SK-N-SH (cell line): ENCODE results near the gene TTC6. TPM values are rescaled to one million over a fixed set of nuclear protein-coding genes. Genes with fewer than 3 reads are reported as not detected.

Experiments
- CTCF ChIA-PET: fragments of 300-600, 350-600 bp; formaldehyde crosslinking; extraction: SDS; loops from one replicate; lab custom pipeline; 2021; lab: Yijun Ruan, JAX
- POLR2A ChIA-PET: fragments of 350-600 bp; sonication (Branson Sonifier 250); formaldehyde crosslinking; extraction: SDS; loops from one replicate; lab custom pipeline; 2020; ENCODE audit warnings: antibody characterized with exemption, inconsistent platforms; lab: Yijun Ruan, JAX
- DNase-seq: peaks from one replicate; pipeline ENCODE4 v3.0.0; 2012
- H2AFZ ChIP-seq: fragments of 200-600 bp; sonication (generic); 2 replicates; pipeline ENCODE4 v1.8.1; 2016; ENCODE audit warnings: antibody characterized with exemption, mild to moderate bottlenecking, low read depth
- H3F3A ChIP-seq: fragments of 200-600 bp; sonication (generic); replicated peaks from 2 replicates; pipeline ENCODE3; 2016; ENCODE audit warnings: antibody characterized with exemption, mild to moderate bottlenecking; ENCODE audit not compliant: insufficient read depth
- H3K27ac ChIP-seq, 2 experiments: fragments of 200-500 bp in 1 of 2; fragments of 200-600 bp in 1 of 2; sonication (Bioruptor generic) in 1 of 2; sonication (generic), shearing (Covaris generic) in 1 of 2; 2 replicates each; pipeline versions ENCODE4 v1.5.1 to v1.6.1; 2014 to 2016; ENCODE audit warnings: low read depth in 2 of 2, inconsistent platforms in 1 of 2, low read length in 1 of 2, mild to moderate bottlenecking in 1 of 2, mixed read lengths in 1 of 2
- H3K27me3 ChIP-seq: fragments of 200-600 bp; sonication (generic), shearing (Covaris generic); 2 replicates; pipeline ENCODE4 v1.6.1; 2016; ENCODE audit warnings: mixed run types; ENCODE audit not compliant: insufficient read depth
- H3K36me3 ChIP-seq, 2 experiments: fragments of 200-500 bp in 1 of 2; fragments of 200-600 bp in 1 of 2; sonication (Bioruptor generic) in 1 of 2; sonication (generic) in 1 of 2; replicated peaks in 1 of 2; 2 replicates each; pipeline versions ENCODE3 to v1.5.1; 2014 to 2016; ENCODE audit warnings: low read length in 1 of 2, mild to moderate bottlenecking in 1 of 2; ENCODE audit not compliant: insufficient read depth in 2 of 2, control insufficient read depth in 1 of 2
- H3K4me1 ChIP-seq, 2 experiments: fragments of 200-500 bp in 1 of 2; fragments of 200-600 bp in 1 of 2; sonication (Bioruptor generic) in 1 of 2; sonication (generic), shearing (Covaris generic) in 1 of 2; 2 replicates each; pipeline versions ENCODE4 v1.5.1 to v1.6.1; 2014 to 2016; ENCODE audit warnings: low read depth in 1 of 2, low read length in 1 of 2, mixed run types in 1 of 2; ENCODE audit not compliant: insufficient read depth in 2 of 2, control insufficient read depth in 1 of 2
- H3K4me2 ChIP-seq: fragments of 200-600 bp; sonication (generic), shearing (Covaris generic); 2 replicates; pipeline ENCODE4 v1.6.1; 2017; ENCODE audit warnings: mixed run types
- H3K4me3 ChIP-seq, 2 experiments: fragments of 200-500 bp in 1 of 2; fragments of 200-600 bp in 1 of 2; sonication (Bioruptor generic) in 1 of 2; sonication (generic), shearing (Covaris generic) in 1 of 2; 2 replicates each; pipeline versions ENCODE4 v1.5.1 to v1.8.1; 2014 to 2016; ENCODE audit warnings: low read depth in 2 of 2, inconsistent platforms in 1 of 2, low read length in 1 of 2, mild to moderate bottlenecking in 1 of 2, mixed read lengths in 1 of 2, moderate library complexity in 1 of 2
- H3K79me2 ChIP-seq: fragments of 200-600 bp; sonication (generic); 2 replicates; pipeline ENCODE4 v1.8.1; 2017; ENCODE audit warnings: mild to moderate bottlenecking; ENCODE audit not compliant: insufficient read depth
- H3K9ac ChIP-seq: fragments of 200-600 bp; sonication (generic); 2 replicates; pipeline ENCODE4 v1.6.1; 2017; ENCODE audit warnings: mixed run types
- H3K9me2 ChIP-seq: fragments of 200-600 bp; sonication (generic); 2 replicates; pipeline ENCODE4 v1.6.1; 2017; ENCODE audit warnings: mixed run types
- H3K9me3 ChIP-seq: fragments of 200-600 bp; sonication (generic); 2 replicates; pipeline ENCODE4 v1.6.1; 2017; ENCODE audit warnings: mixed run types, mild to moderate bottlenecking, moderate library complexity
- H4K20me1 ChIP-seq: fragments of 200-600 bp; sonication (generic); 2 replicates; pipeline ENCODE4 v1.6.1; 2017; ENCODE audit warnings: mild to moderate bottlenecking, mixed run types; ENCODE audit not compliant: insufficient read depth
- CHD2 ChIP-seq: fragments of 150-350 bp; IDR thresholded peaks from 2 replicates; pipeline ENCODE4 v1.6.1; 2018; ENCODE audit warnings: low read length; ENCODE audit not compliant: partially characterized antibody
- ELF1 ChIP-seq: IDR thresholded peaks from 2 replicates; pipeline ENCODE4 v1.4.0; 2012
- FOSL2 ChIP-seq: IDR thresholded peaks from 2 replicates; pipeline ENCODE4 v1.4.0; 2012; ENCODE audit warnings: low read depth, mild to moderate bottlenecking, moderate library complexity, borderline replicate concordance
- FOXM1 ChIP-seq: IDR thresholded peaks from 2 replicates; pipeline ENCODE4 v1.4.0; 2012; ENCODE audit warnings: low read depth, mild to moderate bottlenecking
- MEF2A ChIP-seq: IDR thresholded peaks from 2 replicates; pipeline ENCODE4 v1.4.0; 2012; ENCODE audit warnings: low read depth, borderline replicate concordance
- RAD21 ChIP-seq: IDR thresholded peaks from 2 replicates; pipeline ENCODE4 v1.6.1; 2012; ENCODE audit warnings: mild to moderate bottlenecking, low read length
- RCOR1 ChIP-seq: fragments of 150-350 bp; IDR thresholded peaks from 2 replicates; pipeline ENCODE4 v1.6.1; 2017; ENCODE audit warnings: antibody characterized with exemption, low read length
- RXRA ChIP-seq: IDR thresholded peaks from 2 replicates; pipeline ENCODE4 v1.4.0; 2012; ENCODE audit warnings: low read depth, mild to moderate bottlenecking, borderline replicate concordance
- TAF1 ChIP-seq: IDR thresholded peaks from 2 replicates; pipeline ENCODE4 v1.6.1; 2012; ENCODE audit warnings: low read depth, mild to moderate bottlenecking, low read length, moderate library complexity, borderline replicate concordance
- TCF12 ChIP-seq: IDR thresholded peaks from 2 replicates; pipeline ENCODE4 v1.4.0; 2012
- YY1 ChIP-seq: IDR thresholded peaks from 2 replicates; pipeline ENCODE4 v1.4.0; 2012; ENCODE audit warnings: low read depth, mild to moderate bottlenecking
- WGBS: methylation state at CpG from one replicate; pipeline ENCODE4 v1.1.6; 2017; ENCODE audit warnings: low lambda C conversion rate; 5-methylcytosine and 5-hydroxymethylcytosine counted together
- polyA plus RNA-seq, 3 experiments: library from polyadenylated mRNA; depleted of rRNA; stranded (reverse); fragments of >200 nt; gene quantifications; 2 replicates each; pipeline ENCODE4 v1.2.3, GENCODE V29; 2012
- TF ChIP-seq, protein P1 (sequence below): fragments of 150-350 bp; IDR thresholded peaks from 2 replicates; pipeline ENCODE4 v1.6.1; 2017; ENCODE audit warnings: antibody characterized with exemption, low read length, low read depth, borderline replicate concordance
- TF ChIP-seq, protein P2 (sequence below): IDR thresholded peaks from 2 replicates; pipeline ENCODE4 v1.4.0; 2012; ENCODE audit warnings: low read depth, borderline replicate concordance
- TF ChIP-seq, protein P3 (sequence below): fragments of 150-350 bp; IDR thresholded peaks from 2 replicates; pipeline ENCODE4 v1.6.1; 2016; ENCODE audit warnings: mild to moderate bottlenecking, low read depth, low read length
- TF ChIP-seq, protein P4 (sequence below): fragments of 200-600 bp; sonication (generic); IDR thresholded peaks from 2 replicates; pipeline ENCODE4 v1.6.1; 2017; ENCODE audit warnings: antibody characterized with exemption, mild to moderate bottlenecking, moderate library complexity
- TF ChIP-seq, protein P5 (sequence below): IDR thresholded peaks from 2 replicates; pipeline ENCODE4; 2012

TTC6 gene
- polyA plus RNA-seq, 1 of the 3 experiments (the other 2 are of a cell fraction), result not detected

DNA sequence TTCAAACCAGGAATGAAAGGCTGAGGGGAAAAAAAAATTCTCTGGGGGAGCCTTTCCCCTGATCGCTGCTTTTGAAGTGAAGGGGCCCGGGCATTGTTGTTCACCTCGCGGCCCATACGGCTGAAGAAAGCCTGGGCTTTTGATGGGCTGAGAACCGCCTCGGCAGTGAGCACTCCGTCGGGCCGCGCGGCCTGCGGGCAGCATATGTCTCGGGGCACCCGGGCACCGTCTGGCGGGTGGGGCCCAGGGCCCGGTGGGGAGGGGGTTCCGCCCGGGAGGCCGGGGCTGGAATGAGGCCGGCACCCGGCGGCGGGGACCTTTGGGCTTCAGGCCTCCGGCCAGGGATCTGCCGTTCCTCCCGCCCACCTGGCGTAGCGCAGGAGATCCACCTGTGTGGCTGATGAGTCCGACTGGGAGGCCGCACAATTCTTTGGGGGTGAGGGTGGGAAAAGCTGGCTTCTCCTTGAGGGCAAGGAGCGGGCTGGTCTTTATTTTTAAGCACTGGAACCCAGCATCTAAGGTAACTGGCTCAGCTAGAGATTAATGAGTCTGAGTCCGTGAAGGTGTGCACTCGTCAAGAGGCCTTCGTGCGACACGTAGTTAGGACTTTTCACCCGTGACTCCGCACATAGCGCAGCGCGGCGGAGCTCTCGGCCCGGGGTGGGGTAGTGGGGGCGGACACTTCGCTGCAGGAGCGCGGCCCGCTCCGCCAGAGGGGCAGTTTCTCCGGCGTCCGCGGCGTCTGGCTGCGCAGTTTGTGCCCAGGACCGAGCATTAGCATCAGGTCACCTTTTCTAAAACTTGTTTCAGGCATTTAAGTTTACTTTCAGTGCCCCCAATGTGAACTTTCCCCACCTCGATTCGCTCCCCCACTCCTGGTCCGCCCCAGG is 11.0 kb upstream of the TTC6 start:
- CTCF ChIA-PET, result no interaction called here
- WGBS, result 10% methylated on average over 2 of the region's 62 CpGs
- peaks cover 12% of the 10 kb centered on the region; the same call in 1 of the 2 replicates for H3K27me3 ChIP-seq

DNA sequence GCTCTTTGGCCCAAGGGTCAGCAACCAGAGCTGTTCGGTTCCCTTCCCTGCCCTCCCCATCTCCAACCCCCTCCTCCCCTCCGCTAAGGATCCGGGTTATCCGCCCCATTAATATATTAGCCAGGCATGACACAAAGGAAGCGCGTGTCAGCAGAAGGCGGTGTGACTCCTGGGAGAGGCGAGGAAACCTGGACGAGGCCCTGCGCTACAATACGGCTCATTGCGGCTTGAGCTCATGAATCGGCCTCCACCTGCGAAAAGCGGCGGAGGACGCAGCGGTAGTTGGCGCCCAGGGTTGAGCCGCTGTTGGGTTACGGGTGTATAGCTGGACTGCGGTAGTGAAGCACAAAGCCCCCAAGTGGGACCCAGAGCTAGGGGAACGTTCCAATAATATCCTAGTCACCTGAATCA is 10.3 kb upstream of the TTC6 start:
- no peaks in the 10 kb centered on the region for H3K36me3 ChIP-seq
- POLR2A ChIA-PET, result no interaction called here
- 46% methylated on average over 10 of the region's 23 CpGs for WGBS
- TF ChIP-seq, protein P1, sequence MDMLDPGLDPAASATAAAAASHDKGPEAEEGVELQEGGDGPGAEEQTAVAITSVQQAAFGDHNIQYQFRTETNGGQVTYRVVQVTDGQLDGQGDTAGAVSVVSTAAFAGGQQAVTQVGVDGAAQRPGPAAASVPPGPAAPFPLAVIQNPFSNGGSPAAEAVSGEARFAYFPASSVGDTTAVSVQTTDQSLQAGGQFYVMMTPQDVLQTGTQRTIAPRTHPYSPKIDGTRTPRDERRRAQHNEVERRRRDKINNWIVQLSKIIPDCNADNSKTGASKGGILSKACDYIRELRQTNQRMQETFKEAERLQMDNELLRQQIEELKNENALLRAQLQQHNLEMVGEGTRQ, result no peak
- no peak for TF ChIP-seq CHD2
- TF ChIP-seq, protein P2, sequence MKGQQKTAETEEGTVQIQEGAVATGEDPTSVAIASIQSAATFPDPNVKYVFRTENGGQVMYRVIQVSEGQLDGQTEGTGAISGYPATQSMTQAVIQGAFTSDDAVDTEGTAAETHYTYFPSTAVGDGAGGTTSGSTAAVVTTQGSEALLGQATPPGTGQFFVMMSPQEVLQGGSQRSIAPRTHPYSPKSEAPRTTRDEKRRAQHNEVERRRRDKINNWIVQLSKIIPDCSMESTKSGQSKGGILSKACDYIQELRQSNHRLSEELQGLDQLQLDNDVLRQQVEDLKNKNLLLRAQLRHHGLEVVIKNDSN, result no peak
- no peak for TF ChIP-seq TCF12
- no peak for TF ChIP-seq YY1
- no peak for TF ChIP-seq FOXM1
- TF ChIP-seq FOSL2, result no peak
- no peak for TF ChIP-seq TAF1
- TF ChIP-seq RCOR1, result no peak
- no peak for TF ChIP-seq RAD21
- TF ChIP-seq, protein P3, sequence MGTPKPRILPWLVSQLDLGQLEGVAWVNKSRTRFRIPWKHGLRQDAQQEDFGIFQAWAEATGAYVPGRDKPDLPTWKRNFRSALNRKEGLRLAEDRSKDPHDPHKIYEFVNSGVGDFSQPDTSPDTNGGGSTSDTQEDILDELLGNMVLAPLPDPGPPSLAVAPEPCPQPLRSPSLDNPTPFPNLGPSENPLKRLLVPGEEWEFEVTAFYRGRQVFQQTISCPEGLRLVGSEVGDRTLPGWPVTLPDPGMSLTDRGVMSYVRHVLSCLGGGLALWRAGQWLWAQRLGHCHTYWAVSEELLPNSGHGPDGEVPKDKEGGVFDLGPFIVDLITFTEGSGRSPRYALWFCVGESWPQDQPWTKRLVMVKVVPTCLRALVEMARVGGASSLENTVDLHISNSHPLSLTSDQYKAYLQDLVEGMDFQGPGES, result no peak
- no peak for TF ChIP-seq MEF2A

More for the DNA sequence above, 11.0 kb upstream of the TTC6 start:
- Histone ChIP-seq H3F3A (no peaks in the 10 kb centered on the region), H3K79me2 (no peaks in the 10 kb centered on the region), H3K9me3 (no peaks in the 10 kb centered on the region), H3K4me1 (no peaks in the 10 kb centered on the region), H4K20me1 (no peaks in the 10 kb centered on the region), H2AFZ (no peak overlapping the region), H3K27ac (no peak overlapping the region), H3K9ac (no peak overlapping the region), H3K4me3 (no peak overlapping the region), H3K4me2 (no peak overlapping the region), H3K9me2 (no peaks in the 10 kb centered on the region), H3K36me3 (no peaks in the 10 kb centered on the region)
- TF ChIP-seq, protein P4, sequence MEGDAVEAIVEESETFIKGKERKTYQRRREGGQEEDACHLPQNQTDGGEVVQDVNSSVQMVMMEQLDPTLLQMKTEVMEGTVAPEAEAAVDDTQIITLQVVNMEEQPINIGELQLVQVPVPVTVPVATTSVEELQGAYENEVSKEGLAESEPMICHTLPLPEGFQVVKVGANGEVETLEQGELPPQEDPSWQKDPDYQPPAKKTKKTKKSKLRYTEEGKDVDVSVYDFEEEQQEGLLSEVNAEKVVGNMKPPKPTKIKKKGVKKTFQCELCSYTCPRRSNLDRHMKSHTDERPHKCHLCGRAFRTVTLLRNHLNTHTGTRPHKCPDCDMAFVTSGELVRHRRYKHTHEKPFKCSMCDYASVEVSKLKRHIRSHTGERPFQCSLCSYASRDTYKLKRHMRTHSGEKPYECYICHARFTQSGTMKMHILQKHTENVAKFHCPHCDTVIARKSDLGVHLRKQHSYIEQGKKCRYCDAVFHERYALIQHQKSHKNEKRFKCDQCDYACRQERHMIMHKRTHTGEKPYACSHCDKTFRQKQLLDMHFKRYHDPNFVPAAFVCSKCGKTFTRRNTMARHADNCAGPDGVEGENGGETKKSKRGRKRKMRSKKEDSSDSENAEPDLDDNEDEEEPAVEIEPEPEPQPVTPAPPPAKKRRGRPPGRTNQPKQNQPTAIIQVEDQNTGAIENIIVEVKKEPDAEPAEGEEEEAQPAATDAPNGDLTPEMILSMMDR, result no peak
- no peak for TF ChIP-seq RXRA
- no peak for TF ChIP-seq TCF12
- TF ChIP-seq ELF1, result no peak
- TF ChIP-seq FOXM1, result no peak
- TF ChIP-seq, protein P5, sequence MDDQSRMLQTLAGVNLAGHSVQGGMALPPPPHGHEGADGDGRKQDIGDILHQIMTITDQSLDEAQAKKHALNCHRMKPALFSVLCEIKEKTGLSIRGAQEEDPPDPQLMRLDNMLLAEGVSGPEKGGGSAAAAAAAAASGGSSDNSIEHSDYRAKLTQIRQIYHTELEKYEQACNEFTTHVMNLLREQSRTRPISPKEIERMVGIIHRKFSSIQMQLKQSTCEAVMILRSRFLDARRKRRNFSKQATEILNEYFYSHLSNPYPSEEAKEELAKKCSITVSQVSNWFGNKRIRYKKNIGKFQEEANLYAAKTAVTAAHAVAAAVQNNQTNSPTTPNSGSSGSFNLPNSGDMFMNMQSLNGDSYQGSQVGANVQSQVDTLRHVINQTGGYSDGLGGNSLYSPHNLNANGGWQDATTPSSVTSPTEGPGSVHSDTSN, result no peak
- TF ChIP-seq, protein P1, result no peak
- POLR2A ChIA-PET, result no interaction called here
- DNase-seq, result no peak

More for the DNA sequence above, 10.3 kb upstream of the TTC6 start:
- H3K4me3 ChIP-seq, result no peak overlapping the region
- no peak for DNase-seq
- H4K20me1 ChIP-seq, result no peaks in the 10 kb centered on the region
- no peaks in the 10 kb centered on the region for H3K9me3 ChIP-seq
- CTCF ChIA-PET, result no interaction called here
- H3K9me2 ChIP-seq, result no peaks in the 10 kb centered on the region
- no peaks in the 10 kb centered on the region for H3F3A ChIP-seq
- H3K27me3 ChIP-seq, result peaks cover 12% of the 10 kb centered on the region; the same call in 1 of the 2 replicates
- no peak overlapping the region for H3K27ac ChIP-seq
- no peak overlapping the region for H2AFZ ChIP-seq
- H3K79me2 ChIP-seq, result no peaks in the 10 kb centered on the region
- no peak overlapping the region for H3K9ac ChIP-seq
- H3K4me2 ChIP-seq, result no peak overlapping the region
- H3K4me1 ChIP-seq, result no peaks in the 10 kb centered on the region
